Mammary epithelial cell (primary cell): ENCODE data around the gene NEK4.

Experiments
- CTCF ChIP-seq, 2 donors: IDR thresholded peaks in 1 of 2; conservative IDR thresholded peaks in 1 of 2; 2 replicates each; pipeline ENCODE4 v1.5.1; 2011 to 2012; ENCODE audit warnings: inconsistent platforms in 2 of 2, low read length in 2 of 2, mild to moderate bottlenecking in 2 of 2, control low read depth in 1 of 2, low read depth in 1 of 2; ENCODE audit not compliant: insufficient read depth in 1 of 2; ENCODE audit errors: extremely low read depth in 1 of 2
- EZH2 ChIP-seq: IDR thresholded peaks from 2 replicates; pipeline ENCODE4 v1.6.1; 2012; ENCODE audit warnings: low read length, inconsistent platforms, borderline replicate concordance

- no peak for TF ChIP-seq CTCF (conservative IDR thresholded peaks at IDR 0.05 in 1 of 2, IDR thresholded peaks at IDR 0.05 in 1 of 2; ENCODE audit: extremely low read depth in 1 of 2, insufficient read depth in 1 of 2, low read depth in 1 of 2, low read length in 2 of 2)
- no peak for TF ChIP-seq EZH2
Observed at GRCh38 chr3:52816654-52817053, 45.9 kb upstream of the NEK4 start.
